ENCODE results near the gene PKN1. TPM values are rescaled to one million over a fixed set of nuclear protein-coding genes. Genes with fewer than 3 reads are reported as not detected.
A peak's percentile ranks its signal among the peaks of the same experiment; 100 is the strongest.
"Not testable (repeated sequence)": the region's sequence is repeated elsewhere in the genome, so short reads cannot be mapped to it uniquely, and the experiment has no call there.

PKN1 gene
- total and polyA plus RNA-seq, 5 donors: 79.3 to 138 (median 128) TPM

DNA sequence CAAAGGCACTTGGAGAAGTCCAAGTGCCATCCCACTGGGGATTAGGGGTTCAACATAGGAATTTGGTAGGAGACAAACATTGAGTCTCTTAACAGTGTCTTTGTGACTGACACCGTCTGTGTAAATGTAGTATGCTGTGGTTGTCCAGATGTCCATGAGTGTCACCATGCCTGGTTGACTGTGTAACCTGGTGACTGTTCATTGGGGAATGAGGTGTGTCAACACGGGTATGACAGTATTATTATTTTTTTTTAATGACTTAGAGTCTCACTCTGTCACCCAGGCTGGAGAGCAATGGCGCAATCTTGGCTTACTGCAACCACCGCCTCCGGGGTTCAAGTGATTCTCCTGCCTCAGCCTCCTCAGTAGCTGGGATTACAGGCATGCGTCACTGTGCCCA lies 16.2 kb downstream of the PKN1 start:
- no peaks in the 10 kb centered on the region for H3K27me3 ChIP-seq (ENCODE audit: control insufficient read depth, insufficient read depth)
- WGBS: 94% methylated on average over 6 of the region's 6 CpGs
- ATAC-seq: no peak

GRCh38 chr19:14450168-14450874 lies 17.2 kb downstream of the PKN1 start:
- DNase-seq: peak; percentile 64 to 76 (median 75)
- Histone ChIP-seq H3K4me3 (ENCODE audit: low read length) (no peak overlapping the region), H3K27me3 (ENCODE audit: control insufficient read depth, insufficient read depth) (no peaks in the 10 kb centered on the region), H3K4me1 (ENCODE audit: control insufficient read depth, insufficient read depth, low read length) (no peaks in the 10 kb centered on the region), H3K9me3 (ENCODE audit: control insufficient read depth, low read length) (no peaks in the 10 kb centered on the region), H3K27ac (ENCODE audit: low read length) (no peak overlapping the region)
- peak; percentile 55 to 76 for ATAC-seq
- 83% methylated on average over 30 of the region's 30 CpGs for WGBS
- intact Hi-C loops (cut with DNase I): no loop called here

More for the DNA sequence above, 16.2 kb downstream of the PKN1 start:
- DNase-seq: no peak
- H3K27ac ChIP-seq (ENCODE audit: low read length): no peak overlapping the region
- intact Hi-C loops (cut with DNase I): no loop called here
- H3K4me3 ChIP-seq (ENCODE audit: low read length): no peak overlapping the region
- H3K4me1 ChIP-seq (ENCODE audit: control insufficient read depth, insufficient read depth, low read length): no peaks in the 10 kb centered on the region
- H3K9me3 ChIP-seq (ENCODE audit: control insufficient read depth, low read length): no peaks in the 10 kb centered on the region

DNA sequence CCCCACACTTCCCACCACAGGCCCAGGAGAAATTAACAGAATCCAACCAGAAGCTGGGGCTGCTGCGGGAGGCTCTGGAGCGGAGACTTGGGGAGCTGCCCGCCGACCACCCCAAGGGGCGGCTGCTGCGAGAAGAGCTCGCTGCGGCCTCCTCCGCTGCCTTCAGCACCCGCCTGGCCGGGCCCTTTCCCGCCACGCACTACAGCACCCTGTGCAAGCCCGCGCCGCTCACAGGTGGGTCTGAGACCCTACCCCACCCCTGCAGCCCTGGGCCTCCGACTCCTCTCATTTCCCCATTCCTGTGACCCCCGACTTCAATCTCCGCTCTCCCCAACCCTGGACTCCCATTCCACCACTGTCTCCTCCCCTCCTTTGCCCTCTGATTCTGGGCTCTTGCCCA lies 17.8 kb downstream of the PKN1 start:
- Histone ChIP-seq H3K9me3 (ENCODE audit: control insufficient read depth, low read length) (no peaks in the 10 kb centered on the region), H3K27ac (ENCODE audit: low read length) (no peak overlapping the region), H3K4me1 (ENCODE audit: control insufficient read depth, insufficient read depth, low read length) (no peaks in the 10 kb centered on the region), H3K4me3 (ENCODE audit: low read length) (no peak overlapping the region), H3K27me3 (ENCODE audit: control insufficient read depth, insufficient read depth) (no peaks in the 10 kb centered on the region)
- ATAC-seq (peak in 1 of 2 donors; percentile 11), DNase-seq (peak in 2 of 3 donors; percentile 29 to 47)
- 96% methylated on average over 19 of the region's 19 CpGs for WGBS
- intact Hi-C loops (cut with DNase I): no loop called here

GRCh38 chr19:14452303-14452702 lies 19.2 kb downstream of the PKN1 start:
- ATAC-seq; H3K27ac ChIP-seq (ENCODE audit: low read length); H3K4me1 ChIP-seq (ENCODE audit: control insufficient read depth, insufficient read depth, low read length); H3K9me3 ChIP-seq (ENCODE audit: control insufficient read depth, low read length); H3K4me3 ChIP-seq (ENCODE audit: low read length); intact Hi-C loops (cut with DNase I); H3K27me3 ChIP-seq (ENCODE audit: control insufficient read depth, insufficient read depth): not testable (repeated sequence)
- peak in 1 of 3 donors; percentile 15 for DNase-seq
- WGBS: 97% methylated on average over 3 of the region's 3 CpGs

DNA sequence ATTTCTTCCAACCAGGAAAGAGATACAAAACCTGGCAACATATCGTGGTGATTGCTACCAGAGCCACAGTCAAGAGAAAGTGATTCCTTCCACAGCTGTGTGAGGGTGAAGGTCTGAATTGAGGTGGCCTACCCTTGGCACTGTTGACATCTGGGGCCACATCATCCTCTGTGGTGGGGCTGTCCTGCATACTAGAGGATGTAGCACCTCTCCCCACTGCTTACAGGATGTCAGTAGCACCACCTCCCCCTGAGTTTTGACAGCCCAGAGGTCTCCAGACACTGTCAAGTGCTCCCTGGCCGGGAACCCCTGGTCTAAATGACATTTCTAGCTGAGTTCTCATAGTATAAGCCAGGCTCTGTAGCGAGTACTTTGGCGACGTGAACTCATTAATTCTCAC lies 26.6 kb downstream of the PKN1 start:
- Histone ChIP-seq H3K4me1 (ENCODE audit: control insufficient read depth, insufficient read depth, low read length) (no peaks in the 10 kb centered on the region), H3K27ac (ENCODE audit: low read length) (no peak overlapping the region), H3K4me3 (ENCODE audit: low read length) (no peak overlapping the region), H3K9me3 (ENCODE audit: control insufficient read depth, low read length) (no peaks in the 10 kb centered on the region), H3K27me3 (ENCODE audit: control insufficient read depth, insufficient read depth) (no peaks in the 10 kb centered on the region)
- DNase-seq (peak in 2 of 3 donors; percentile 1 to 12), ATAC-seq (peak in 1 of 2 donors; percentile 24)
- intact Hi-C loops (cut with DNase I): loop anchor here in 1 of 4 donors (10.0 kb wide), 1 partner anchor 315 kb away; no protein-coding TSS in a partner anchor
- 73% methylated on average over 5 of the region's 5 CpGs for WGBS

DNA sequence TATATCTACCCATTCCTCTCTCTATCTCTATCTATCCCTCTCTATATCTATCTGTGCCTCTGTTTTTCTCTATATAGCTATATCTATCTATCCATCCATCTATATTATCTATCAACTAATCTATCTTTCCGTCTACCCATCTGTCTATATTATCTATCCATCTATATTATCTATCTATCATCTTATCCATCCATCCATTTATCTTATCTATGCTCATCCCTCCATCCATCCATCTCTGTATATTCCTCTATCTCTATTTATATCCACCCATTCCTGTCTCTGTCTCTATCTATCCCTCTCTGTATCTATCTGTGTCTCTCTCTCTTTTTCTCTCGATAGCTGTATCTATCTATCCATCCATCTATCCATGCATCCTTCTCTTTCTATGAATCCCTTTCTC lies 27.8 kb downstream of the PKN1 start:
- Histone ChIP-seq H3K4me3 (ENCODE audit: low read length) (no peak overlapping the region), H3K9me3 (ENCODE audit: control insufficient read depth, low read length) (no peaks in the 10 kb centered on the region), H3K27me3 (ENCODE audit: control insufficient read depth, insufficient read depth) (no peaks in the 10 kb centered on the region), H3K27ac (ENCODE audit: low read length) (no peak overlapping the region), H3K4me1 (ENCODE audit: control insufficient read depth, insufficient read depth, low read length) (no peaks in the 10 kb centered on the region)
- ATAC-seq: no peak
- no peak for DNase-seq
- WGBS: 91% methylated on average over 2 of the region's 2 CpGs
- intact Hi-C loops (cut with DNase I): loop anchor here in 1 of 4 donors (10.0 kb wide), 1 partner anchor 316 kb away; no protein-coding TSS in a partner anchor

DNA sequence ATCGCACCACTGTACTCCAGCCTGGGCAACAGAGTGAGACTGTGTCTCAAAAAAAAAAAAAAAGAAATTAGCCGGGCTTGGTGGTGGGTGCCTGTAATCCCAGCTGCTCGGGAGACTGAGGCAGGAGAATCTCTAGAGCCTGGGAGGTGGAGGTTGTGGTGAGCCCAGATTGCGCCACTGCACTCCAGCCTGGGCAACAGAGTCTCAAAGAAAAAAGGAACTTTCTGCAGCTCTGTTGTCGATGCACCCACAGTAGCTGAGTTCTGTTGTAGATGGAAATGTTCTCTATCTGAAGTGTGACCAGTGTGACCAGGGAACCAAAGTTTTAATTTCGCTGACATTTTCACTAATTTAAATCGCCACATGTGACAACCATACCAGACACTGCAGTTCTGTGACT lies 29.3 kb downstream of the PKN1 start:
- H3K27me3 ChIP-seq (ENCODE audit: control insufficient read depth, insufficient read depth); DNase-seq; H3K27ac ChIP-seq (ENCODE audit: low read length); H3K4me3 ChIP-seq (ENCODE audit: low read length); H3K9me3 ChIP-seq (ENCODE audit: control insufficient read depth, low read length); ATAC-seq; H3K4me1 ChIP-seq (ENCODE audit: control insufficient read depth, insufficient read depth, low read length): not testable (repeated sequence)
- intact Hi-C loops (cut with DNase I): loop anchor here in 1 of 4 donors (10.0 kb wide), 1 partner anchor 318 kb away; no protein-coding TSS in a partner anchor
- WGBS: 94% methylated on average over 7 of the region's 7 CpGs

- 95% methylated on average over 21 of the region's 21 CpGs for WGBS
These were observed 30.6 kb downstream of the PKN1 start for GRCh38 chr19:14463747-14464146.

DNA sequence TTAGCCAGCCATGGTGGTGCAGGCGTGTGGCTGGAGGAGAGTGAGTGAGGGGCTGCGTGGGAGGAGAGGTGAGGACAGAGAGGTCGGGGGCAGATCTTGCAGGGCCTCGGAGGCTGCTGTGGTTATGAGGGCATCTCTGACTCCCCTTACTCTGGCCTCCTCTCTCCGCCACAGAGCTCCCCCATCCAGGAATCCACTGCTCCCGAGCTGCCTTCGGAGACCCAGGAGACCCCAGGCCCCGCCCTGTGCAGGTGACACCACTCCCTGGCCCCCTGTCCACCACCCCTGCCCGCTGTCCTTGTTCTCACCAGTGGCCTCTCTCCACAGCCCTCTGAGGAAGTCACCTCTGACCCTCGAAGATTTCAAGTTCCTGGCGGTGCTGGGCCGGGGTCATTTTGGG lies 34.3 kb downstream of the PKN1 start:
- H3K27me3 ChIP-seq (ENCODE audit: control insufficient read depth, insufficient read depth): no peaks in the 10 kb centered on the region
- H3K27ac ChIP-seq (ENCODE audit: low read length): no peak overlapping the region
- intact Hi-C loops (cut with DNase I): loop anchor here in 1 of 4 donors (10.0 kb wide), 1 partner anchor 323 kb away; no protein-coding TSS in a partner anchor
- no peaks in the 10 kb centered on the region for H3K9me3 ChIP-seq (ENCODE audit: control insufficient read depth, low read length)
- ATAC-seq (no peak), DNase-seq (no peak)
- no peaks in the 10 kb centered on the region for H3K4me1 ChIP-seq (ENCODE audit: control insufficient read depth, insufficient read depth, low read length)
- WGBS: 81% methylated on average over 12 of the region's 12 CpGs
- H3K4me3 ChIP-seq (ENCODE audit: low read length): no peak overlapping the region

More at GRCh38 chr19:14463747-14464146, 30.6 kb downstream of the PKN1 start:
- intact Hi-C loops (cut with DNase I): loop anchor here in 1 of 4 donors (10.0 kb wide), 1 partner anchor 319 kb away; no protein-coding TSS in a partner anchor
- no peaks in the 10 kb centered on the region for H3K27me3 ChIP-seq (ENCODE audit: control insufficient read depth, insufficient read depth)
- no peaks in the 10 kb centered on the region for H3K4me1 ChIP-seq (ENCODE audit: control insufficient read depth, insufficient read depth, low read length)
- H3K4me3 ChIP-seq (ENCODE audit: low read length): no peak overlapping the region
- DNase-seq (peak in 1 of 3 donors; percentile 41), ATAC-seq (no peak)
- H3K9me3 ChIP-seq (ENCODE audit: control insufficient read depth, low read length): no peaks in the 10 kb centered on the region
- no peak overlapping the region for H3K27ac ChIP-seq (ENCODE audit: low read length)

DNA sequence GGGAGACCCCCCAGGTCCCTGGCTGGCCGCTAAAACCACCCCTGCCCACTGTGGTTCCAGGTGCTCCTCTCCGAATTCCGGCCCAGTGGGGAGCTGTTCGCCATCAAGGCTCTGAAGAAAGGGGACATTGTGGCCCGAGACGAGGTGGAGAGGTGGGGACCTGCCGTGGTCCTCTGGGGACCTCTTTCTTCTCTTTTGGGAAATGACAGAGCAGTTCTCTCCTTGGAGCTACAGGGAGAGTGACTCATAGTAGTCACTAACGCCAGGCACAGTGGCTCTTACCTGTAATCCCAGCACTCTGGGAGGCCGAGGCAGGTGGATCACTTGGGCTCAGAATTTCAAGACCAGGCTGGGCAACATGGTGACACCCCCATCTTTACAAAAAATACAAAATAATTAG lies 34.7 kb downstream of the PKN1 start:
- Histone ChIP-seq H3K9me3 (ENCODE audit: control insufficient read depth, low read length) (no peaks in the 10 kb centered on the region), H3K4me1 (ENCODE audit: control insufficient read depth, insufficient read depth, low read length) (no peaks in the 10 kb centered on the region), H3K4me3 (ENCODE audit: low read length) (no peak overlapping the region), H3K27me3 (ENCODE audit: control insufficient read depth, insufficient read depth) (no peaks in the 10 kb centered on the region), H3K27ac (ENCODE audit: low read length) (no peak overlapping the region)
- intact Hi-C loops (cut with DNase I): loop anchor here in 1 of 4 donors (10.0 kb wide), 1 partner anchor 323 kb away; no protein-coding TSS in a partner anchor
- DNase-seq: no peak
- no peak for ATAC-seq
- 83% methylated on average over 9 of the region's 9 CpGs for WGBS

- no peak for ATAC-seq
- DNase-seq: no peak
- no peak overlapping the region for H3K4me3 ChIP-seq (ENCODE audit: low read length)
- no peaks in the 10 kb centered on the region for H3K4me1 ChIP-seq (ENCODE audit: control insufficient read depth, insufficient read depth, low read length)
- 81% methylated on average over 32 of the region's 32 CpGs for WGBS
- H3K27me3 ChIP-seq (ENCODE audit: control insufficient read depth, insufficient read depth): no peaks in the 10 kb centered on the region
- no peaks in the 10 kb centered on the region for H3K9me3 ChIP-seq (ENCODE audit: control insufficient read depth, low read length)
- intact Hi-C loops (cut with DNase I): no loop called here
- H3K27ac ChIP-seq (ENCODE audit: low read length): no peak overlapping the region
These were observed 37.1 kb downstream of the PKN1 start for GRCh38 chr19:14470031-14470876.

All from right cardiac atrium (tissue), 5 donors.